CD4-positive, alpha-beta T cell (primary cell): Measurements from ENCODE around the gene STAM2. TPM values are rescaled to one million over a fixed set of nuclear protein-coding genes. Genes with fewer than 3 reads are reported as not detected.
"Not testable (repeated sequence)": the region's sequence is repeated elsewhere in the genome, so short reads cannot be mapped to it uniquely, and the experiment has no call there.

Experiments
- ATAC-seq: fragments of 200-7000 bp; cut with Tn5 transposase; one replicate; pipeline ENCODE4 v1.10.0; 2022; ENCODE audit warnings: mild to moderate bottlenecking; ENCODE audit not compliant: poor library complexity
- CTCF ChIA-PET: fragments of 350-600 bp; sonication (Branson Sonifier 250); formaldehyde crosslinking; loops from one replicate; lab custom pipeline; 2021; ENCODE audit warnings: antibody characterized with exemption, inconsistent platforms; lab: Charles Lee
- POLR2A ChIA-PET: fragments of 350-600 bp; sonication (Branson Sonifier 250); formaldehyde crosslinking; loops from one replicate; lab custom pipeline; 2021; ENCODE audit warnings: antibody characterized with exemption, inconsistent platforms; lab: Charles Lee
- DNase-seq, 14 experiments: peaks; one replicate each; pipeline ENCODE4 v3.0.0-alpha.2; 2013 to 2020; ENCODE audit warnings: mixed read lengths in 2 of 14
- H3K27ac ChIP-seq, 2 donors: one replicate each; pipeline versions ENCODE4 v1.5.1 to v1.7.0; 2013; ENCODE audit warnings: low read length in 2 of 2, low read depth in 1 of 2, mild to moderate bottlenecking in 1 of 2
- H3K27me3 ChIP-seq, 2 experiments: 1 replicate in 1 of 2; 2 replicates in 1 of 2; pipeline versions ENCODE4 v1.6.1 to v1.7.0; 2013; ENCODE audit warnings: low read length in 2 of 2, control low read depth in 1 of 2, mild to moderate bottlenecking in 1 of 2, moderate library complexity in 1 of 2; ENCODE audit not compliant: insufficient read depth in 2 of 2, control insufficient read depth in 1 of 2
- H3K36me3 ChIP-seq: one replicate; pipeline ENCODE4 v1.6.1; 2013; ENCODE audit warnings: low read length, control low read depth; ENCODE audit not compliant: insufficient read depth
- H3K4me1 ChIP-seq: one replicate; pipeline ENCODE4 v1.6.1; 2013; ENCODE audit warnings: low read length, control low read depth; ENCODE audit not compliant: insufficient read depth
- H3K4me3 ChIP-seq: one replicate; pipeline ENCODE4 v1.5.1; 2013; ENCODE audit warnings: mild to moderate bottlenecking, low read length, moderate library complexity
- H3K9me3 ChIP-seq, 2 experiments: 1 replicate in 1 of 2; 2 replicates in 1 of 2; pipeline versions ENCODE4 v1.6.1 to v1.7.0; 2013; ENCODE audit warnings: low read length in 2 of 2, mild to moderate bottlenecking in 2 of 2, control low read depth in 1 of 2, moderate library complexity in 1 of 2; ENCODE audit not compliant: control insufficient read depth in 1 of 2, insufficient read depth in 1 of 2
- H3K27ac Mint-ChIP-seq: one replicate; pipeline ENCODE4 v1.8.0; 2020; ENCODE audit warnings: mixed read lengths
- H3K27me3 Mint-ChIP-seq: one replicate; pipeline ENCODE4 v1.8.0; 2021; ENCODE audit warnings: mixed read lengths
- H3K36me3 Mint-ChIP-seq: one replicate; pipeline ENCODE4 v1.8.0; 2021; ENCODE audit warnings: low read depth, mixed read lengths
- H3K4me1 Mint-ChIP-seq: one replicate; pipeline ENCODE4 v1.8.0; 2021; ENCODE audit warnings: low read depth, mixed read lengths
- H3K4me3 Mint-ChIP-seq: one replicate; pipeline ENCODE4 v1.8.0; 2020; ENCODE audit warnings: mild to moderate bottlenecking, mixed read lengths
- H3K9me3 Mint-ChIP-seq: one replicate; pipeline ENCODE4 v1.8.0; 2020; ENCODE audit warnings: mixed read lengths
- CTCF ChIP-seq: fragments of 200-600 bp; IDR thresholded peaks from one replicate; pipeline ENCODE4 v1.8.0; 2022; ENCODE audit warnings: antibody characterized with exemption, mild to moderate bottlenecking
- intact Hi-C, 2 experiments: fragments of 100-400 bp; cut with DNase I in 1 of 2; cut with micrococcal nuclease in 1 of 2; formaldehyde crosslinking; loops; one replicate each; pipeline versions ENCODE4 v1.15.1 to v1.9.0; 2023 to 2025; cut with DNase I, micrococcal nuclease
- total RNA-seq, 174 experiments: library from RNA in 2 of 174; stranded (reverse) in 2 of 174; gene quantifications; one replicate each; pipeline ENCODE4 v1.2.3 and lab custom pipeline; 2021 to 2026

The STAM2 gene
- total RNA-seq, 2 experiments from 2014 or later, result 4.1 to 4.9 TPM

GRCh38 chr2:152114366-152114765 lies 61.2 kb downstream of the STAM2 start:
- Mint-ChIP-seq H3K9me3 (no peaks in the 10 kb centered on the region), H3K4me1 (no peaks in the 10 kb centered on the region), H3K27me3 (no peaks in the 10 kb centered on the region), H3K27ac (no peak overlapping the region), H3K36me3 (peaks cover 13% of the 10 kb centered on the region), H3K4me3 (no peak overlapping the region)
- no peak overlapping the region for H3K4me3 ChIP-seq
- no peak for ATAC-seq
- no peaks in the 10 kb centered on the region for H3K9me3 ChIP-seq
- TF ChIP-seq CTCF, result no peak
- DNase-seq, result no peak
- CTCF ChIA-PET, result no interaction called here
- H3K27me3 ChIP-seq, result no peaks in the 10 kb centered on the region
- POLR2A ChIA-PET, result no interaction called here
- H3K4me1 ChIP-seq, result no peaks in the 10 kb centered on the region
- no peak overlapping the region for H3K27ac ChIP-seq
- intact Hi-C loops, result no loop called here
- peaks cover 3% of the 10 kb centered on the region for H3K36me3 ChIP-seq

- H3K4me3 ChIP-seq, H3K9me3 Mint-ChIP-seq, POLR2A ChIA-PET, CTCF ChIA-PET, intact Hi-C loops, H3K36me3 Mint-ChIP-seq, H3K4me1 Mint-ChIP-seq, H3K36me3 ChIP-seq, H3K4me3 Mint-ChIP-seq, H3K9me3 ChIP-seq, ATAC-seq, H3K27me3 ChIP-seq, H3K27ac Mint-ChIP-seq, DNase-seq, H3K4me1 ChIP-seq, H3K27ac ChIP-seq: not testable (repeated sequence)
- H3K27me3 Mint-ChIP-seq, result peaks cover 23% of the 10 kb centered on the region
Measured at GRCh38 chr2:152107140-152107539, 68.4 kb downstream of the STAM2 start.

GRCh38 chr2:152106464-152106863 lies 69.1 kb downstream of the STAM2 start:
- Mint-ChIP-seq H3K9me3 (no peaks in the 10 kb centered on the region), H3K27me3 (peaks cover 28% of the 10 kb centered on the region), H3K4me1 (no peaks in the 10 kb centered on the region), H3K27ac (no peak overlapping the region), H3K4me3 (no peak overlapping the region), H3K36me3 (no peaks in the 10 kb centered on the region)
- no peak for DNase-seq
- Histone ChIP-seq H3K36me3 (no peaks in the 10 kb centered on the region), H3K9me3 (no peaks in the 10 kb centered on the region), H3K4me3 (no peak overlapping the region), H3K27me3 (peaks cover 10 to 12% of the 10 kb centered on the region in 2 experiments), H3K4me1 (no peaks in the 10 kb centered on the region), H3K27ac (no peak overlapping the region)
- no peak for ATAC-seq
- CTCF ChIA-PET, result no interaction called here
- POLR2A ChIA-PET, result no interaction called here
- no peak for TF ChIP-seq CTCF
- intact Hi-C loops, result no loop called here

GRCh38 chr2:152103271-152103670 lies 72.3 kb downstream of the STAM2 start:
- CTCF ChIA-PET, result no interaction called here
- no peak for TF ChIP-seq CTCF
- H3K4me1 ChIP-seq, result peaks cover 14% of the 10 kb centered on the region
- no peaks in the 10 kb centered on the region for H3K36me3 ChIP-seq
- Mint-ChIP-seq H3K36me3 (no peaks in the 10 kb centered on the region), H3K27me3 (peaks cover 49% of the 10 kb centered on the region), H3K4me1 (peaks cover 7% of the 10 kb centered on the region), H3K27ac (no peak overlapping the region), H3K9me3 (no peaks in the 10 kb centered on the region), H3K4me3 (no peak overlapping the region)
- no peak overlapping the region for H3K27ac ChIP-seq
- H3K27me3 ChIP-seq, result peaks cover 33 to 43% of the 10 kb centered on the region in 2 experiments
- POLR2A ChIA-PET, result no interaction called here
- no peaks in the 10 kb centered on the region for H3K9me3 ChIP-seq
- intact Hi-C loops, result no loop called here
- DNase-seq (no peak), ATAC-seq (no peak)
- H3K4me3 ChIP-seq, result no peak overlapping the region
